Colon (tissue), 2 donors: ENCODE measurements around the gene TROAP.
"Not testable (repeated sequence)": the region's sequence is repeated elsewhere in the genome, so short reads cannot be mapped to it uniquely, and the experiment has no call there.

Experiments
- FAIRE-seq: peaks from 2 replicates; lab custom pipeline; 2012; peaks lifted over from hg19 to GRCh38; lab: Jason Lieb, UNC
- donor health status: control.
- donor health status: control.

TROAP gene

DNA sequence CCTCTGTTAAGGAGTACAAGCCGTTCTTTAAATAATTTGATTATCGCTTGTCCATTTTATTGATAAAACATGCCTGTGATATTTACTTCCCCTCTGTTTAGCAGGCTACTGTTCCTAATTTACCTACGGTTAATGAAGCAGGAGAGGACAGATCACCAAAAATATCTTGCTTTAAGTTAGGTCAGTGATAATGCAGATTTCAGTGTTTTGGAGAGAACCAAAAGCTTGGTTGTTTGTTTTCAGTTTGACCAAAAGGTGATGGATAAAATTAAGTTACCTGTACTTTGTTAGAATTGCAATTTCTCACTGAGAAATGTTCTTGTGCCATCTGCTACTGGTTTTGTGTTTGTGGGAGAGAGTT, 45.2 kb downstream of the TROAP start:
- no peak for FAIRE-seq

DNA sequence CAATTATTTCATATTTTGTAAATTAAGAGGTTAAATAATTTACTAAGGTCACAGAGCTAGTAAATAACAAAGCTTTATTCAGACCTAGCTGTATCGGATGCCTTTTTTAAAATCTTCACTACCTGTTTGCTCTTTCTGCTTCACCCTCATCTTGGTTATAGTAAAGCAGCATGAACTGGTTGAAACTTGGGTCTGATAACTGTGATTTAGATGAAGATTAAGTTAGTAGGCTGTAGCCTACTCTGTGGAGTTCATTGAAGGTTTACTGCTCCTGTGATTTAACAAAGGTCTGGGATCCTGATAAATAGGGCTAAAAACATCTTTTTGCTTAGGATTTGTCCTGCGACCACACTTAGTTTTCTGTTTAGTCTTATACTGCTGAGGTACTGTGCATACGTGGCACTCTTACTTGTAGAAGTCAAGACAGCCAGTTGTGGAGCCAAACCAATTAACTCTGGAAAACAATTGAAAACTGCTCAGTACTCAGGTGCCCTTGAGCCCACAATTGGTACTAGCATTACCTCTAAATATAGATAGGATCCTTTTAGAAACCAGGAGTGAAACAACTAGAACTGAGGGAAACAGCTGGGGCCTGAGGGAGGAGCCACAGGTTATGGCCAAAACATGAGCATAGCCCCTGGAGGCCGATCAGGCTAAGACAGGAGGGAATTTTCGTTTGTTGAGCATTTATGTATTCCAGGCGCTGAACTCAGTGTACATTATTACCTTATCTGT, 46.5 kb downstream of the TROAP start:
- FAIRE-seq: no peak

DNA sequence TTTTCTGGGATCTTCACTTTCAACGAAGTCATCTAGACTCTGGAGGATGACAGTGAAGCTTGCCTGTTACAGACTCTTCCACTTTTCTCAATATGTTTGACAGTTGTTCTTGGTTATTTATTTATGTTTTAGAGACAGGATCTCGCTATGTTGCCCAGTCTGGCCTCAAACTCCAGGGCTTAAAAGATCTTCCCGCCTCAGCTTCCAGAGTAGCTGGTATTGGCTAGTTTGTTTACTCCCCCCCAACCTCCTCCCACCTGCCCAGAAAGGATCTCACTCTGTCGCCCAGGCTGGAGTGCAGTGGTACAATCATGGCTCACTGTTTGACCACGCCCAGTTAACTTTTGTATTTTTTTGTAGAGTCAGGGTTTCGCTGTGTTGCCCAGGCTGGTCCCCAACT, 47.5 kb downstream of the TROAP start:
- FAIRE-seq: no peak

DNA sequence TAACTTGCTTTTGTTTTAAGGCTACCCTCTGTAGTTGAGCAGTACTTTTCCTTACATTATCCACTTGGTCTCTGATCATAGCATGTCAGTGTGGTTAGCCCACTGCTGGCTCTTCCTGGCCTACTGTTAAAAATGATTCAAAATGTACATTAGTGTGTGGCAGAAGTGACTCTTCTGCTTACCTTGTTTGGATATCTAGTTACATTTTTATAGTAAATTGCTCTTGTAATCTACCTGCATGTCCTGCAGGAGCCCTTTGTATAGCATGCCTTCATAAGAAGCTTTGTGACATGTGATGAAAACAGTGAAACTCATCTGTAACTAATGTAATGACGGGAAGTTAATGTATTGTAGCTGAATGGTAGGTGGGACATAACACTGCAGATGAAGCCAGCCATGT, 52.4 kb downstream of the TROAP start:
- no peak for FAIRE-seq

DNA sequence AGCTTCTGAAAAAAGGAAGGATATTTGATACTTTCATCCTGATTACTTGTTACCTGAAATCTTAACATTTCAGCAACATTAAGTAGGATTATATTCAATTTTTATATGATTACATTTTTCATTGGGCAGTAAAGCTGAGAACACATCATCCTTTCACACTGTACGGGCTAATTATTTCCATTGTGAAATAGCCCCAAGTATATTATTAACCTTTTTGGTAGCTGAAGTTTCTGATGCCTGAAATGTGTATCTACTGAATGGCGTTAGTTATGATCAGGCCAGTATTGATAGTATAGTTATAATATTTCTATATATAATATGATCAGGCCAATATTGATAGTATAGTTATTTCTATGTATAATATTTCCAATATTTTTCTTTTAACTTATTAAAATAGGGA, 54.3 kb downstream of the TROAP start:
- FAIRE-seq: no peak

DNA sequence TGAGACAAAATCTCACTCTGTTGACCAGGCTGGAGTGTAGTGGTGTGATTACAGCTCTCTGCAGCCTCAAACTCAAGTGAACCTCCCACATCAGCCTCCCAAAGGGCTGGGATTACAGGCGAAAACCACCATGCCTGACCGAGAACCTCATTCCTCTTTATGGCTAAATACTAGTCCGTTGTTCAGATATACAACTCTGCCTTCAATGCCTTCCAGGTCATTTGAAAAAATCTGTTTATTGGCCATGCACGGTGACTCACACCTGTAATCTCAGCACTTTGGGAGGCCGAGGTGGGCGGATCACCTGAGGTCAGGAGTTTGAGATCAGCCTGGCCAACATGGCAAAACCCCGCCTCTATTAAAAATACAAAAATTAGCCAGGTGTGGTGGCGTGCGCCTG, 57.1 kb downstream of the TROAP start:
- FAIRE-seq: not testable (repeated sequence)
